Non-pigmented ciliary epithelial cell (primary cell): ENCODE data around the gene IFTAP.
"Not testable (repeated sequence)": the region's sequence is repeated elsewhere in the genome, so short reads cannot be mapped to it uniquely, and the experiment has no call there.

Source experiments
- DNase-seq: peaks from one replicate; pipeline ENCODE4 v3.0.0-alpha.2; 2010; ENCODE audit warnings: low read depth

Gene IFTAP

GRCh38 chr11:36594316-36594989, at the start of gene IFTAP:
IFTAP (plus strand) TSS chr11:36594502; CDS start chr11:36610104, 15,602 bp downstream.
- DNase-seq = peak; percentile 82

- DNase-seq = no peak
These were observed 43.8 kb upstream of the IFTAP start for GRCh38 chr11:36550385-36551115.

GRCh38 chr11:36557390-36557789, 36.9 kb upstream of the IFTAP start:
- DNase-seq = not testable (repeated sequence)

- DNase-seq = no peak
These were observed 36.3 kb upstream of the IFTAP start for GRCh38 chr11:36557991-36558390.

- no peak for DNase-seq
These were observed 35.5 kb upstream of the IFTAP start for GRCh38 chr11:36558571-36559413.

- DNase-seq = no peak
These were observed 29.8 kb upstream of the IFTAP start for GRCh38 chr11:36564376-36565030.

- no peak for DNase-seq
These were observed 29.2 kb upstream of the IFTAP start for GRCh38 chr11:36565031-36565610.

GRCh38 chr11:36566407-36567053, 27.8 kb upstream of the IFTAP start:
- DNase-seq = no peak

GRCh38 chr11:36567694-36568093, 26.6 kb upstream of the IFTAP start, which contains the start of gene RAG1:
RAG1 (plus strand) TSS chr11:36568007; CDS start chr11:36573305, 5,298 bp downstream.
- no peak for DNase-seq

GRCh38 chr11:36569095-36569494, 25.2 kb upstream of the IFTAP start:
- no peak for DNase-seq

- no peak for DNase-seq
These were observed 19.8 kb upstream of the IFTAP start for GRCh38 chr11:36574486-36574885.

- no peak for DNase-seq
These were observed 16.9 kb upstream of the IFTAP start for GRCh38 chr11:36577373-36577772.

GRCh38 chr11:36577859-36578258, 16.4 kb upstream of the IFTAP start:
- no peak for DNase-seq

GRCh38 chr11:36578458-36578857, 15.8 kb upstream of the IFTAP start:
- no peak for DNase-seq

GRCh38 chr11:36581536-36581935, 12.8 kb upstream of the IFTAP start:
- no peak for DNase-seq

- no peak for DNase-seq
These were observed 10.6 kb upstream of the IFTAP start for GRCh38 chr11:36583667-36584066.

GRCh38 chr11:36586543-36586942, 7.8 kb upstream of the IFTAP start:
- no peak for DNase-seq

- DNase-seq = no peak
These were observed 6.2 kb upstream of the IFTAP start for GRCh38 chr11:36588099-36588498.

- DNase-seq = no peak
These were observed 3.8 kb upstream of the IFTAP start for GRCh38 chr11:36590513-36590912.

GRCh38 chr11:36591433-36591832, 2.9 kb upstream of the IFTAP start:
- DNase-seq = no peak

GRCh38 chr11:36596880-36597279, 2.6 kb downstream of the IFTAP start:
- no peak for DNase-seq
